Midbrain (tissue), 1 donor: Measurements from ENCODE around the gene ROBO1.

ENCODE experiments used
- DNase-seq: peaks from one replicate; lab custom pipeline; 2025; lab: John Stamatoyannopoulos, UW

Gene ROBO1

DNA sequence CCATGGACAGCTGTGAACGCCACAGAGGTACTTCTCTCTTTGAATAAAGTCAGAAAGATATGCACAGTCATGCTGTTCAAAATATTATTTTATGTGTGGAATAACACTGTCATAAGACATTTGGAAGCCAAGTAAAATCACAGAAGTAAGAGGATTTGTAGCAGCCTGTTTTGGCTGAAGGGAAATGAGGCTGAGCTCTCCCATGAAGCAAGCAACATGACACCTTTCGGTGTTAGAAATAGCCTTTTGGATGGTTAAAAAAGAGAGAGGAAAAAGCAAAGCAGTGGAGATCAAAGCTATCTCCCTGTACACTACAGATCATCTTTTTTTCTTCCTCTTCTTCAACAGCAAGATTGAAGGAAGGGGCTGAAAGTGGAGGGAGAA is 755.3 kb downstream of the ROBO1 start:
- DNase-seq: peak; percentile 49

DNA sequence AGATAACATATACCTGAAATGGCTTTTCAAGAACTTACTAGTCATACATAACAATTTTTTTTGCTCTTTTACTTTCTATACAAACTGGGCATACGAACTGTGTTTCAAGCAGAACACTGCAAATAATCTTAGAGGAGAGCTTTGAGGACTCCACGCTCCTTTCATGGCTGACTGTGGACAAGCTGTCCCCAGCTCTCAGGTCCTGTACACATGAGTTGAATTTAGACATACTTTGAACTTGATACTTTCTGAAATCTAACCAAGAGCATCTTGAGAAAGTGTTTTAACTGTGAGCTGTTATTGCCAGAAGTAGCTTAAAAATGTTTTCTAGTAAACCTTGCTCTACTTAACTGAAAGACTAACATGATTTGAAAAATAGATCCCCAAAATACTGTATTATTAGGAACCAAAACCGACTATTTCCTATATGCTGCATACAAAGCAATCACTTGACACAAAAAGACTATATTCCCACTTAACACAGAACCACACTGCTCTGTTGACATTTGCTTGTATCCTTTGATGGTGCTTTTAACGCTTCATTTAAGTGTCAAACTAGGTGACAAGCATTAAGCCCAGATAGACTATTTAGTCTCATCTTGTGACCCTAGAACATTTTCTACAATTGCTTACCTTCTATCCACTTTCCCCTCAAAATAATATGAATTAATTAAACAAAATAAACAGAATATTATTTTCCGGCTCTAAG is 755.8 kb downstream of the ROBO1 start:
- DNase-seq: peak; percentile 29

DNA sequence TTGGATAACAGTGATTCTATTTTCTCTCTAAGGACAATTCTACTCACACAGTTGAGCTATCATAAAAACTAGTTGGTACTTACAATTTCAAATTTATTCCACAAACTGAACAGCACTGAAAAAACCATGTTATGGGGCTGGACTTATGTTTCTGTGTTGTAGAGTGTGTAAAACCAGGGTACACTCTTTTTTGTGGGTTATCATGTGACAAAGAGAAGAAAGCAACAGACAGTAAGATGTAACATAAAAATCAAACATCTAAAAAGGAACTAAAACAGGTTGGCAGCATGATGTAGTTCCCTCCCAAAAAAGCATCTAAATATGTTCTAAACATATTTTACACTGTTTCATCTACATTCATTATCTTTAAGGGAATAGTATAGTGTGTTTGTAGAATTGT is 757.9 kb downstream of the ROBO1 start:
- DNase-seq: no peak

DNA sequence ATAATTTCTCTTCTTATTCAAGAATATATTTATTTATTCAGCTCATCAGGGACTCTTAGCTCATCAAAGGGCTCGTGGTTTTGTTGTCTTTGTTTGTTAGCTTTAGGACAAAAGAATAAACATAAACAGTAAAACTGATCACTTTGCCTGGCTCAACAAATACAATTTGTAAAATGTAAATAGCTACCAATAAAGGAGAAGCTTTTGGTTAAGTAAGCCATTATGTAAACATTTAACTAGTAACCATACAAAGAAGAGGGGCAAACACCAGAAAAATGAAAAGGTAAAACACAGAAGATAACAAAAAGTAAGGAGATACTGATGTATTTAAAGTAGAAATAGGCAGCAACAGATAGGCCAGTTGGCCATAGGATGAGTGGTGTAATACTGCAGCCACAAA is 761.7 kb downstream of the ROBO1 start:
- no peak for DNase-seq

DNA sequence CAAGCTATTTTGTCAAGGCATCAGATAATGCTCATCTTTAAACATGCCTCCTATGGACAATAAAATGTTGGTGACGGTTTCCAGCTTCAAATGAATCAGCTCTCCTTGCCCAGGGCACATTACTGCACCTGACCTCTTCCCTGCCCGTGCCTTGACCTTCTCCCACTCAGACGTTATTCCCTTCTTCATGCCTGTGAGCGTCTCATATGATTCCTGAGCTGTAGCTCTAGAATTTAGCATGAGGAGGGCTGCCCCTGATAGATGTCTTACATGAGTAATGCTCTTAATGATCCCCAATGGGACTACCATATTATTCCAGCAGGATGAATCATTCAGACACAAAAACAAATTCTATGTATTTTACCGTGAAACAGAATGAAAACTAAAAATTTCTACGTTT is 762.7 kb downstream of the ROBO1 start:
- DNase-seq: no peak

DNA sequence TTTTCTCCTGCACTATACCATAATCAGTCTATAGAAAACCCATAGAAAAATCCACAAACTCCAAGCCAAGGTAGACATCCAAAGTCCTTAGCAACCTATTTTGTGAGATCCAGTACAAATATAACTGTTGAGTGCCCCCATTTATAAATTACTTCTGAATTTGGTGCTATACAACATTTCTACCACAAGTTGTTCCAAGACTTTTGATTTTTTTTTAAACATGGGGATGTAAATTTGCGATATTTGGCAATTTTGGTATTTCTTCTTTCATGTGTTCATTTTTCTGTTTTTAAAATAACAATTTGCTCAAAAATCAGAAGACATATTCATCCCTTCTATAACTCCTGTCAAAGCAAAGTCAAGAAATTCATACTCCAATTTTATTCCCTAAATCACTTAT is 763.8 kb downstream of the ROBO1 start:
- no peak for DNase-seq

DNA sequence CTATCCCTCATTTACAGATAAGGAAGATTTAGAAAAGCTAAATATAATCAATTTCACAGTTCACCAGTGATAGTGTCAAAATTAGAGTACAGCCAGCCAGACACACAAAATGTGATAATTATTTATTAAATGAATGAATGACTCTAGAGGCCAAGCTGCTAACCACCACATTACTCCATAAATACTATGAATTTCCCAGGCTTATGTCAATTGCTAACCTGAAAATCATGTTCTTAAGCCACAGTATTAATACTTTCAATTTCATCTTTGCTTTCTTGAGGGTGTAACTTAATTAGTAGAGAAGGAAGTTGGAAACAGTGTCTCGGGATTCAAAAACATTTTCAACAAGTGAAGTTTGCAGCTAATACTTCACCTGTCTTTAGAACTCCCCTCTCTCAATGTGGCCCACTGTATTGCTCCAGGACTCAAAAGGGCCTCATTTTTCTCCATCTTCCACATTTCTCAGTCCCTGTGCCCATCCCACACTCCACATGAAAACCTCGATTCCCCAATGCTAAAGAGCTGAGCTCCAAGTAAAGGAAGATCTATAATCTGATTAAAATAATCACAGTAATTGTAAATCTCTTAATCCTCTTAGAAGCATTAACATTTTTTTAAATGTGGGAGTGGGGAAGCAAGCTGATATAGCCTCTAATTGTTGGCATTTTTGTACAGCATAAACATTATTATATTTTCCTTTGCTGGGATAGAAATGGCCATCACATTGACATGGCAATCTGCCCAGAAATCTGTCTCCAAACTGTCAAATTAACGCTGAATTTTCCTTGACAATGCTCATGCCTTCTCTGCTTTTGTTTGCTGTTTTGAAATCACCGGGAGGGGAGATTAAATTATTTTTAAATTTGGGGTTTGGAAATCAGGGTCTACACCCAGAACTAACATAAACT is 765.1 kb downstream of the ROBO1 start:
- DNase-seq: no peak

DNA sequence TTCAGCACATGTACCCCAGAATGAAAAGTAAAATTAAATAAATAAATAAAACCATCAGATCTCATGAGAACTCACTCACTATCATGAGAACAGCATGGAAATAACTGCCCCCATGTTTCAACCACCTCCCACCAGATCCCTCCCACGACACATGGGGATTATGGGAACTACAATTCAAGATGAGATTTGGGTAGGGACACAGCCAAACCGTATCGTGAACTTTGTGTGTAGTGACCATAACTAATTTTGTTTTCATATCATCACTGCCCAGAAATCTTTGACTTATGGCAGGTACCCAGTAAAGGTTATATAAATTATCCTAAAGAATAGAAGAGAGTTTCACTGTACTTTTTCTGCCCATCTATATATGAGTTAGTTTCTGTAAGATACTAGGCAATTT is 766.5 kb downstream of the ROBO1 start:
- no peak for DNase-seq

DNA sequence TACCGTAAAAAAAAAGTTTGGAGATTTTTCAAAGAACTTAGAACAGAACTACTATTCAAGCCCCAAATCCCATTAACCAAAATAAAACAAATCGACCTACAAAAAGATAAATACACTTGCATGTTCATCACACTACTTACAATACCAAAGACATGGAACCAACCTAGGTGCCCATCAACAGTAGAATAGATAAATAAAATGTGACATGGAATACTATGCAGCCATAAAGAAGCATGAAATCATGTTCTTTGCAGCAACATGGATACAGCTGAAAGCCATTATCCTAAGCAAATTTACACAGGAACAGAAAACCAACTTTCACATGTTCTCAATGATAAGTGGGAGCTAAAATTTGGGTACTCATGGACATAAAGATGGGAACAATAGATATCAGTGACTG is 768.7 kb downstream of the ROBO1 start:
- DNase-seq: no peak

DNA sequence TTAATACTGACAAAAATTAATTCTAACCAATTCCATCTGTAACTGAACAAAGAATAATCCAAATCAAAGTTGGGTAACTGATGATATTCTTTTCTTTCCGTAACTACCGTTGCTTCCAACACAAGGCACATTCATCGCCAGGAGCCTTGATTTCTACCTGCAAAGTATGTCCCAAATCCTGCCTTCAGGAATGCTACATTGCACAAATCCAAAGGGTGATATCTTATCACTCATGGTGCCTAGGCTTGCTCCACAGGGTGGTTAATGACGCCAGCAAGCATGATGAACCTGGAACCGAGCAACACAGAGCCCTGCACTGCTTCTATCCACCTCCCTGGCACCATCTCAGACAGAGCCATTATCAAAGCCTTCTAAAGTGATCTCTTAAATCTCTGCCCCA is 772.7 kb downstream of the ROBO1 start:
- no peak for DNase-seq

DNA sequence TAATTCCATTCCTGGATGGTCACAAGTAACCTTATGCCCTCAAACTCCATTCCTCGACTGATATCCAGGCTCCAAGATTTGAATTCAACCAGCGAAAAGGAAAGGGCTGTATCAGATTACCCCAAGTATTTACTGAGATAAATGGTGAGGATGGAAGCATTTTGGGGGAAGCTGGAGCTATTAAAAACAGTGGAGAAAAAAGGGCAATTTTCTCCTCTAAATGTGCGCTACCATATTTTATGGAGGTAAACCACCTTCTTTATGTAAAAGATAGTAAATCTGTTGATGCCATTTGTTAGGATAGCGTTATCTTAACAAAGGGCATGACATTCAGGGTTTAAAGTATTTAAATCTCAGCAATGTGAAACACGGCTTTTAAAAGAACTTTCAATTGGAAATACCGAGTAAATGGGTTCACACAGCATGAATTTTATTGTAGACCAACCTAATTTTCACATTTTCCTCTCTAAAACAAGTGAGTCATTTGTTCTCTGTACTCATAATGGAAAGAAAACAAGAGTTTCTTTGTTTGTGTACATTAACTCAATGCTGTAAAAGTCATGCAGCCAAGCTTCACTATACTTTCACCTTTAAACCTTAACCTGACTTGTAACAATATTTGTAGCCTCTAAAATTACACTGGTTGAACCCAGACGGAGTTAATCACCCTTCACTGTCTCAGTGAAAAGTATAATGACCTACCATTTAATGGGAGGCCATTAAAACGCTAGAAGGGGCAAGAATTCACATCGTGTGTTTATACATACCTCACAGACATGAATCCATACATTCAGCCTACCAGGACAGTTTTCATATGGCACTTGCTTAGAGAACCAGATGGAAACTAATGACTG is 773.4 kb downstream of the ROBO1 start:
- DNase-seq: no peak

DNA sequence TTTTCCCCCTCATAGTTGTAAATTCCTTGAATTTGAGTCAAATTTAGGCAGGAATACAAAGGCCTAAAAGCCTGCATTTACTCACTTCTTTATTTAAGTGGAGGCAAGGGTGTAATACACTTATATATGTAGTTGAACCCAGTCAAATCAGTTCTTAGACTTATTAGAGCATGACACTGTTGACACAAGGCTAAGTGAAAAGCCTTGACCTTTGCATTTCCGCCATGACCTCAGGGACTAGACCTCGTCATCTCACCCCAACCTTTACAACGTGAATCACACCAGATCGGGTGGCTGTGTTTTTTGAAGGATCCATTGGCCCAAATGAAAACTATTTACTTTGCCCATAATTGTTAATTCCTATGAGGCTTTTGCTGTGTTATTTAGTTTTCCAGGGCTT is 774.4 kb downstream of the ROBO1 start:
- no peak for DNase-seq

DNA sequence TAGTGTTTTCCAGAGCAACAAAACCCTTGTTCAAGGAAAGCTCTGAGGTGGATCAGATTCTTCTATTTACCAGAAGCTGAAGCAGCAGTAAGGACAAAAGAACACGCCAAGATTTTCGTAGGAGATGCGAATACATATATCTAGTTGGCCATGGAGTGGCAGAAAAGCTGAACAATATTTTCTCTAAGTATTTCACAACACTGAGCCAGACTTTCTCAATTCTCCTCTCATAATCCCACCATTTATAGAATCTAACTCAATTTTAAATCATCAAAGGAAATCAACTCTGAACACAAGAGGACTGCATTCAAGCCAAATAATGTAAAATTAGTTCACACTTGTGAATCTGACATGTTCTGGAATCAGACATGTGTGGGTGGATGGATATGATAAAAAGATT is 775.0 kb downstream of the ROBO1 start:
- no peak for DNase-seq

DNA sequence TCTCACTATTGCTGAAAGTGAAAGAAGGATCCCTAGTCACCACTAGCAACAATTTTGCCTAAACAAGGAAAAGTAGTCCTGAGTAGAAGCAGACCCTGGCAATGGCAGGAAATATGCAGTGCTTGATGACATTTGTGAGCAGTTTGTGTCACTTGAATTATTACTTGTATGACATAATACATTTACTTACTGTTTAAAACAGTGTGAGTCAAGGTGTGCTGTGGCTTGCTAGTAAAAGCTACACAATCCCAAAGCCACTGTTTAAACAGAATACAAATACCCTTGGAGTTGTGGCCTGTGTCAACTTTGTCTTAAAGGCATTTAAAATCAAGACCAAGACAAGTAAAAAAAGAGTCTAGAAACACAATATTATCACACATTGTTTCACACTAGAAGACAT is 775.4 kb downstream of the ROBO1 start:
- no peak for DNase-seq

DNA sequence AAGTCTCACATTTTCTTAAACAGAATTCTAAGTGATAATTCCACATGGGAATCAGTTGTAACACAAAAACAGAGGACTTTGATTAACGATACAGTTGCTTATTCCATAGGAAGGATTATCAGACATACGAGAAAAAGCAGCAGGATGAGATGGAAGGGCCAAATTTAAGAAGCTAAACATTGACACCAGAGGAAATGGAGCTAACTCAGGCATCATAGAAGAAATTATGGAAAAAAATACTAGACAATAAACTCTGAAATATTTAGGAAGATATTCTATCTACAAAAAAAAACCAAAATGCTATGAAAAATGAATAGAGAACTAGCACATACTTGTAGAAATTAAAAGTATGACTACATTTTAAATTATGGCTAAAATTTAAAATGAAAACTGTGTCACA is 776.1 kb downstream of the ROBO1 start:
- DNase-seq: no peak

DNA sequence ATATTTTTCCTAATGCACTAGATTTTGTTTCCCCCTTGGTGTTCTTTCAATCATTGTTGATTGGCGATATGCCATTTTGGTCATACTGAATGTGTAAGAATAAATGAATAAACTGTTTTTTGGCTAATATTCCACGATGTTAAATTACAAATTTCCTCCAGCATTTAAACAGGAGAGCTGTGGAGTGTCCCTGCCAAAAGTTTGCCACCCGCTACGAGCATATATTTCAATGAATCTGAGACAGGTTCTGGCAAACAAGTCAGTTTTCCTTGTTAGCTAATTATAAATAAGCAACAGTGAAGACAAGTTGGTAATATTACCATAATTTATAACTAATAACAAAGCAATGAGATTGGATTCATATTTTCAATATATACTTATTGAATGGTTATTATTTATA is 777.6 kb downstream of the ROBO1 start:
- no peak for DNase-seq

DNA sequence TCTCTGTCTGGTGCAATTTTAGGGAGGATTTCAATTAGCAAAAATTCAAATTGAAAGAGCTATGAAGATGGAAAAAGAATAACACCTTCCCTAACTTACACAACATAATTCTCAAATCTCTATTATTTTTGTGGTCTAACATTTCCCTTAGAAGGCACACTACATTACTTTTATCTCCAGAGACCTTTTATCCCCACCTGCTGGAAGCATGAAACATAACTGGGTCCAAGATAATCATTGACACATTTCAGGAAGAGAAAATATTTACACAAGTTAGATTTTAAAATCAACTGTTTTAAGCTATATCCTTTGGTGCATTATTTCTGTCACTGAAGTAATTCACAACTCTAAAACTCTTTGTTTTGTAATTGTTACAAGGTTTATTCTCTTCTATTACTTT is 779.5 kb downstream of the ROBO1 start:
- no peak for DNase-seq

DNA sequence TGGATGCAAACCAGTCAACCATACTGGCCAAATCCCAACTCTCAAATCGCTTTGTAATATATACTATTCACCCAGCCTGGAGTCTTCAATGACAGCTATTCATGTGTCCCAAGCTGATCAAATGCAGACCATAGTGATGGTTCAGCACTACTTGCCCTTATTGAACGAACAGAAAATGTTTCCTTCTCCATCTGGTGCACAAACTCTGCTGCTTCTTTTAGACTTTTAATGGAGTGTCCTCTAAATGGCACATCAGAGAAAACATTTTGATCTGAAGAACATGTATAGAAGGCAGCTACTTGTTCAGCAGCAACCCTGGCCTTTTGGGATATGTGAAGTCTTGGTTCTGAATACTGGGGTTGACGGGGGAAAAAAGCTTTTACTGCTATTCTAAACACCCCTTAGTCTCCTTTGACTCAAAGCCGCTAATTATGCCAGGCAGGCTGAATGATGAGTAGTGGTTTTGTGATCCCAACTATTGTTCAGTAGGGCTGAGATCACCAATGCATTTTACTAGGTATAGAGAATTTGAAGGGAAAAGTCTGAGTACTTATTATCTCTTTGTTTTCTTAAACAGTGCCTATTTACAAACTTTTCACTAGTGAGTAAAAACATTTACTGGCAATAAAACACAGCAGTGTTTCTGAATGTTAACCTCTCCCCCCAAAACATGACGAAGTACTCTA is 781.2 kb downstream of the ROBO1 start:
- DNase-seq: peak; percentile 59

DNA sequence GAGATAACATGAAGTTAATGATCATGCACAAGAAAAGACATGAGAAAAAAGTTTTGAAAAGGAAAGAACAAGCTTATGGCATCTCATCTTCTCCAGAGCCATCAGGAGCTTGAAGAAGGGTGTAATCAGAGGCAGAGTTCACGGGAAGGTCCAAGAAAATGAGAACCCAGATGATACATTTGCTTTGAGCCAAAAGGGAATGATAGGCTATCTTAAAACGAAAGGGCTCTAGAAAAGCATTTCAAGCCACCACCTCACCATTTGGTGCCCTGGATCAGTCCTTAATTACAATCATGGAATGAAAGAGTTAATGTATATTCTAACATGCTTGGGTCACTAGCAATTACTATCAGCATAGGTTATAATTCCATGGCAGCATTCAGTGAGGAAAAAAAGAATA is 781.8 kb downstream of the ROBO1 start:
- DNase-seq: no peak

DNA sequence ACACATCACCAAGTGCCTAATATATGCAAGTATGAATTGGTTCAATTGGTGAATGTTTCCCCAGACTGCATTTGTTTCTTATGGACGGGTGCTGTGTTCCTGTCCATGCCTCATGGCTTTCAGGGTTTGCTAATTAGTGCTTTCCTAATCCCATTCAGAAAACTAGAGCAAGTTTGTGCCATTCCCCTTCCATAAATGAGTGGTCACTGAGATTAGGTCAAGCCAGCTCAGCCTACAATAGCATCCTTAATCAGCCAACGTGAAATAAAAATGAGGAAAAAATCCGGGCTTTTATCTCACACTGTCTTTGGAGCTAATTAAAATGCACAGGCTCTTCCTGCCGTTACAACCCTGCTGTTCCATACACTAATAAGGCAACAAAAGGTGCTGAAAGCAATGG is 788.8 kb downstream of the ROBO1 start:
- DNase-seq: no peak

DNA sequence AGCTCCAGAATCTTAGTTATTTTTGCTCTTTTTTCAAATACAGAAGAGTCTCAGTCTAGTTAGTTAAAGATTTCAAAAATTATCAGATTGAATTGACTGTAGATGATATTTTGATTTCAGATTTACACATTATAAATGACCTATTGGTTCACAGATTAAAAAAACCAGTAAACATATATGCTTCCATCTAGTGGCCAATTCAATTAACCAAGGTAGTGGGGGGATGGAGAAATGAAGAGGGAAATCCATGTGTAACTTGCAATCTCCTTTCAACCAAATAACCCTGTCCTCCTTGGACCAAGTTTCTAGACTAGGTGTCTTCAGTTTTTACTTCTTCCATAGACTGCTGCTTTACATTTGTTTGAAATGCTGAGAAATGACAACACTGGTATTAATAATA is 789.8 kb downstream of the ROBO1 start:
- peak; percentile 13 for DNase-seq

DNA sequence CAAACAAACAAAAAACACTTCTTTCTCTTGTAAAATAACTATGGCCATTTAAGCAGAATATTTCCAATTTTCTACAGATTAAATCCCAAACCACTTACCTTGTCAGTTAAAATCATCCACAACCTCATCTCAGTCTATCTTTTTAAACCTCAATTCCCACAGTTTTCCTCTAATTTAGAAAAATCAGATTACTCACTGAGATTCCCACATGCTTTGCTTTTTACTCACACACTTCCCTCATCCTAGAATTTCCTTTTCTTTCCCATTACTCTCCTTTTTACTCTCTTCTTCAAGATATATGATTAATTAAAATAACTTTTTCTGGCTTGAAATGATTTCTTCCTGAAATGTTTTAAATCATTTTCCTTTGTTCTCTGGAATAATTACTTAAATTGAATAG is 790.7 kb downstream of the ROBO1 start:
- no peak for DNase-seq
